NCI-H146 treated with DMSO at 0.1 percent for 48 hours (cell line): ENCODE data around the gene CLTC.
"Not testable (repeated sequence)": the region's sequence is repeated elsewhere in the genome, so short reads cannot be mapped to it uniquely, and the experiment has no call there.

Source experiments
- DNase-seq: peaks from one replicate; lab custom pipeline; 2025; ENCODE audit not compliant: unreplicated experiment; lab: John Stamatoyannopoulos, UW

The CLTC gene

DNA sequence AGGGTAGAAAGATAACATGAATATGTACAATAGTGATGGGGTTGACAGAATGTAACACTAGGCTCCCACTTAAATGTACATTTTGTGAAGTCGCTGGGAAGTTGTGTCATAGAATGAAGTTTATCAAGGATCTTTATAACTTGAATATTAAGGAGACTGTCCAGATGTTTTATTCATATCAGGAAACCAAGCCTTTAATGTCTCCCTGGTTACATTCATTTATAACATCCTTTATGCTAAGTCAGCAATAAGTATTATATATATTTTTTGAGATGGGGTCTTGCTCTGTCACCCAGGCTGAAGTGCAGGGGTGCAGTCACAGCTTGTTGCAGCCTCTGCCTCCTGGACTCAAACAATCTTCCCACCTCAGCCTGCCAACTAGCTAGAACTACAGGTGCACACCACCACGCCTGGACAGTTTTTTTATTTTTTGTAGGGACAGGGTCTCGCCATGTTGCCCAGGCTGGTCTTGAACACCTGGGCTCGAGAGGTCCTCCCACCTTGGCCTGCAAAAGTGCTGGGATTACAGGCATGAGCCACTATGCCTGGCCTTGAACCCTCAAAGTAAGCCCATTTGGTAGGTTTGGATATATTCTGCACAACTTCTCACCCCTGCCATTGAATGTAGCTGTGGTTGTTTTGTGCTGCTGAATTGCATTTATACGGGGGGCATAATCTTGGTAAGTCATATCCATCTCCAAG, 14.1 kb downstream of the CLTC start:
- no peak for DNase-seq

DNA sequence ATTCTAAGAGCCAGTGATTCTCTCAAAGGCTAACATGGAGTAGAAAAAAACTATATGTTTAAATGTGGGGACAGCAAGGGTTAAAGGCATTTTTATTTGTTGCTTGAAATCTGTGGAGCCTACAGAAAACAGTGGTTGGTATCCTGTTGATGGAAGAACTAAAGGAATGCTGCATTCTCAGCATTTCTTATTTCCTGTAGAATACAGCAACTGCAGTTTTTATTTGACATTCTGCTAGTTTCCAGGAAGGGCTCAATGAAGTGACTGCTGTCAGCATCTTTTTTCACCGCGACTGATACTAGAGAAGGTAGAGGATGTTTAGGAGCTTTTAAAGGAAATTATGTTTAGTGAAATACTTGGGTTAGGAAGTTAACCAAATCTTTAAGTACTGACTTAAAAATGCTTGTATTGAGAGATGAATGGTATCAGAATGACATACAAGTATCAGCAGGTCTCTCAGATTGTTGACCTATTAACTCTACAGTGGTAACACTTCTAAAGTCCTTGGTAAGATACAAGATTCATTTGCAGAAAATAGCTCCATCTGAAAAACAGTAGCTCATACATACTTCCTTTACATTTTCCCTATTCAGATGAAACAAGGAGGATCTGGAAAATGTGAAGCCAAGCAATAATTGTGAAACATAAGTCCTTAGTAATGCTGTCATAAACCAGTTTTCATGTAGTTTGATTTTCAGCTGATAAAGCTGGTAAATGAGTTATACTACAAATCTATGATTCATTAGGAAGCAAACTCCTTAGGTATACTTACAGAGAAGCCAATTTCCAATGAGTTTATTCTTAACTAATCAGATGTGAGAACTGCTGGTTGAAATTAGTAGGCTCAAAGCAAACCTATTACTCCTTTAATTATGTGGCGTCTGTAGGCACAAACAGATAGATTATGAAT, 15.2 kb downstream of the CLTC start:
- no peak for DNase-seq

DNA sequence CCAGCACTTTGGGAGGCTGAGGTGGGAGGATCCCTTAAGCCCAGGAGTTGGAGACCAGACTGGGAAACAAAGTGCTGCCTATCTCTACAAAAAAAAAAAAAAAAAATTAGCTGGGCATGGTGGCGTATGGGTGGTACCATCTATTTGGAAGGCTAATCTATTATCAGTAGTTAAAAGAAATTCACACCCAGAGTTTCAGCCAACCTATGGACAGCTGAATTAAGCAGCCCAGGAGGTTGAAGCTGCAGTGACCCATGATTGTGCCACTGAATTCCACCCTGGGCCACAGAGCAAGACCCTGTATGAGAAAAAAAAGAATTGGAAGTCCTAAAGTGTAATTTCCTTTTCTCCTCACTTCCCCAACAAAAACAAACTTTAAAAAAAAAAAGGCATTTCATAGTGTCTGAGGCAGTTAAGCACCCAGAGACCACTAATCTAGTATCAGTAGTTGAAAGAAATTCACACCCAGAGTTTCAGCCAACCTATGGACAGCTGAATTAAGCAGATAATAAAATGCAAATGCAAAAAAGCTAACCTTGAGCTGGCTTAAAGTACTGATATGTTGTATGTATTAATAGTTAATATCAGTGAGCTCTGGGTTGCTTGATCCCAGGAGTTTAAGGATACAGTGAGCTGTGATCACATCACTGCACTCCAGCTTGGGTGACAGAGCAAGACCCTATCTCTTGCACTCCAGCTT, 18.1 kb downstream of the CLTC start:
- DNase-seq: no peak

DNA sequence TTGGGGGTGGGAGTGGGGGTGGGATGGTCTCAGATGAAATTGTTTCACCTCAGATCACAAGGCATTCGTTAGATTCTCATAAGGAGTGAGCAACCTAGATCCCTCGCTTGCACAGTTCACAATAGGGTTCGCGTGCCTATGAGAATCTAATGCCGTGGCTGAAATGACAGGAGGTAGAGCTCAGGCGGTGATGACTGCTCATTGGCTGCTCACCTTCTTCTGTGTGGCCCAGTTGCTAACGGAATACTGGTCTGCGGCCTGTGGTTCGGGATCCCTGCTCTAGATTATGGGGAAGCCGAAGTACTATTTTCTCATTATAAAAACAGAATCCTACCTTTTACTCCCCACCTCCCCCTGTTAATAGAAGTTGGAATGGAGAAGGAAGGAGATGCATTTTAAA, 18.9 kb downstream of the CLTC start:
- no peak for DNase-seq

DNA sequence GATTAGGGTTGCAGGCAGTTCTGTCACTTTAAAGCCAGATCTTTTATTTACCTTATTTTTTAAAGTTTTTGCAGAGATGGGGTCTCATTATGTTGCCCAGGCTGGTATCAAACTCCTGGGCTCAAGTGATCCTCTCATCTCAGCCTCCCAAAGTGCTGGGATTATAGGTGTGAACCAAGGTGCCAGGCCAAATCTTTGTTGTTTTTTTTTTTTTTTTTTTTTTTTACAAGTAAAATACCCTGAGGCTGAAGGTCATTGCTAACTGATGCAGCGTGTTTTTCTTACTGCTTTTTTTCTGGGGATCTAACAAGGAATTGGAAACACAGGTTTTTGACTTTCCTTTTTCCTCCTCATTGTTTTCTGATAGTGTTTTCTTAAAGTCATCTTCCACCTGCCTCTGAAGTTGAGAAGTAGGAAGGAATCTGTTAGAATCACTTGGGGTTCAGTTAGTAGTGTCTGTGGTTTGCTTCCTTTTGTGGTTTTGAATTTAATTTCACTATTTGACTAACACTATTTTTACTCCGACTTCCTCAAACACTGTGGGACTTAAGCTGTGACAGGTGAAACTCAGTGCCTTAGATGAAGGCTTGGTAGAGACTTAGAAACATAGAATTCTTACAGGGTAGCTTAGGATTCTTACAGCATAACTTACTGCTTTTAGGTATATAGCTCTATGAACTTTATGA, 22.2 kb downstream of the CLTC start:
- DNase-seq: no peak

DNA sequence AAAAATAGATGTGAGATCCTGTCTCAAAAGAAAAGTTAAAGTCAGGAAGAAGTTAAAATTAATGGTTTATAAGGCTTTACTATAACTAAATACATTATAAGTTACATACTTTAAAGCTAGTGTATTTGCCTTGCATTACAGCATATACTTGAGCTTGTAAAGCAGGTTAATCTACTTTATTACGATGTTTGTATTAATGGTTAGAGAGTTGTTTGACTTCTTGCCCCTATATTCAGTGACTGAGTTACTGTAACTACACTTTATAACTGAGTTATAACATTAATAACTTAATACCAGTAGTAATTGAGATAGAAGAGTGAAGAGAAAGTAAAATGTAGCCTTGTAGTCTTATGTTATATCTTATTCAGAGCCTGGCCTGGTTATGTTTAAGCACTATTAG, 22.9 kb downstream of the CLTC start:
- no peak for DNase-seq

DNA sequence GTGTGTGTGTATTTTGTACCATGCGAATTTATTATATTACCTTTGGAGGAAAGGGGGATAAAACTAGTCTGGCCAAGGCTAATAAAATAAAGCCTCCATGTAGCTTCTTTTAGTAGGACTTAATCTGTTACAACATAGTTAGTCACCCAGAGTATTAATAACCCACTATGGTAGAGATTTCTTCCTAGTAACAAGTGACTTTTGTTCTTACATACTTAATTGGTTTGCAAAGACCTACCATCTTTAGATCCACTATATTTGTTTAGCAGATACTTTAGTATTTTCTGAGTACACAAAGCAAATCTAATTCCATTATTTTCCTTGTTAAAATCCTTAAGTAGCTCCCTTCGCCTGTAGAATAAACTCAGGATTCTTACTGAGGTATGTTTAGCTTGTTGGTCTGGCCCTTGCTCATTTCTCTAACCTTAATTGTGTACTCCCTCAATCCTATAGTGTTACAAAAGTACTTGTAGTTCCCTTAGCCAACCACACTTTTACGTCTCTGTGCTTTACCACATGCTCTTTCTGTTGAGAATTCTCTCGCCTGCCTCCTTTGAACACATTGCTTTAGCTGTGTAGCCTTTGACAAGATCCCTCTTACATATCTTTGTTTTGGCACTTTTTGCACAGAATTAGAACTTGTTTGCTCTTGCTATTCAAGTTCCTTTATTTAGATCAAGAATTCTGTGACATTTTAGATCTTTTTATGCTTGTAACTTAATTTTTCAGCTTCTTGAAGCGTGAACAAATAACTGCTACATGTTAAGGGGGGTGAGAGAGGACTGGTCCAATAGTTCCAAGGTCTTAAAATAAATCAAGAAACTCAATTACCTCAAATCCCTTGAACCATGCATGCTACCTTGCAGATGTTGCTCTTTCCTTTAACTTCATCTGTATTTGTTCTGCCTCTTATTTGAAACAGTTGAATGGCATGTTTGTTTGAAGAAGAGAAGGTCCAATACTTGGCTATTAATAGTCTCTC, 23.8 kb downstream of the CLTC start:
- no peak for DNase-seq

DNA sequence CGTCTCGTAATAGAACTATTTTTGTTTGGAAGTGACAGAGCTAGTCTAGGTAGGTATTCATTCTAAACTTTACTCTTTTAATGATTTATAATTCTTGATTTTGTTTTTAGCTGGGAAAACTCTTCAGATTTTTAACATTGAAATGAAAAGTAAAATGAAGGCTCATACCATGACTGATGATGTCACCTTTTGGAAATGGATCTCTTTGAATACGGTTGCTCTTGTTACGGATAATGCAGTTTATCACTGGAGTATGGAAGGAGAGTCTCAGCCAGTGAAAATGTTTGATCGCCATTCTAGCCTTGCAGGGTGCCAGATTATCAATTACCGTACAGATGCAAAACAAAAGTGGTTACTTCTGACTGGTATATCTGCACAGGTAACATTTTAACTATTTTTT, 27.6 kb downstream of the CLTC start:
- no peak for DNase-seq

DNA sequence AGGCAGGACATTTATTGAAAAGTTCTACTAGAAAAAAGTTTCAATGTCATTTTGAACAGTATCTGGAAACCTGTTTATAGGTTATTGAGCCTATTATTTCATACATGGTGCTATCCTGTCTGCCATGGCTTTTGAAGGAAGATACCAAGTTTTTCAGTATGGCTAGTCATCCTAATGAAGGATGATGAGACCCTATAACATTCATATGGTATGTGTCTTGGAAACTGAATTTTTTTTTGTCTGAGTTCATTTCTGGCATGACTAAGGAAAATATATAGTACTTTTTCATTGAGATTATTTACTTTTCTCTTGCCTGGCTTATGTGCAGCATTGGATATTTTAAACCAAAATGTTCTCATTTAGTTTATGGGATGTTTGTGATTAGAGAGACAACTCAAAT, 30.2 kb downstream of the CLTC start:
- no peak for DNase-seq

DNA sequence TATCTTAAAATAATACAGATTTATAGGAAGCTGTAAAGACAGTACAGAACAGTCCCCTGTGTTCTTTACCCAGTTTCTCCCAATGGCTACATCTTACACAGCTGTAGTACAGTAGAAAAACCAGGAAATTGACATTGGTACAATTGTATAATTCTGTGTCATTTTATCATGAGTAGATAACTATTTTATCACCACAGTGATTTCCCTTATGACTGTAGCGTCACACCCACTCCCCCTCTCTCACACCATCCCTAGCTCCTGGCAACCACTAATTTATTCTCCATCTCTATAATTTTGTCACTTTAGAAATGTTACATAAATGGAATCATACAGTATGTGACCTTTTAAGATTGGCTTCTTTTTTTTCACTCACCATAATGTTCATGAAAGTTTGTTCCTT, 30.9 kb downstream of the CLTC start:
- DNase-seq: no peak

DNA sequence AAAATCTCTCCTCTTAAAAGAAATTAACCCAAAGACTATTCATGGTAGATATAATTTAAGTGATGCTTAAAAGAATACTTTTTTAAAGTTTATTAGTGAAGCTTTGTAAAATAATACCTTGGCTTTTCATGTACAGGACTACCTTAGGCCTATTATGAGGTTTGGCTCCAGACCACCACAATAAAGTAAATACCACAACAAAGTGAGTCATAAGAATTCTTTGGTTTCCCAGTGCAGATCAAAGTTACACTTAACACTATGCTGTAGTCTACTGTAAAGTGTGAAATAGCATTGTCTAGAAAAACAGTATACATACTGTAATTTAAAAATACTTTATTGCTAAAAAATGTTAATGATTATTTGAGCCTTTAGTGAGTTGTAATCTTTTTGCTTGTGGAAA, 31.7 kb downstream of the CLTC start:
- no peak for DNase-seq

DNA sequence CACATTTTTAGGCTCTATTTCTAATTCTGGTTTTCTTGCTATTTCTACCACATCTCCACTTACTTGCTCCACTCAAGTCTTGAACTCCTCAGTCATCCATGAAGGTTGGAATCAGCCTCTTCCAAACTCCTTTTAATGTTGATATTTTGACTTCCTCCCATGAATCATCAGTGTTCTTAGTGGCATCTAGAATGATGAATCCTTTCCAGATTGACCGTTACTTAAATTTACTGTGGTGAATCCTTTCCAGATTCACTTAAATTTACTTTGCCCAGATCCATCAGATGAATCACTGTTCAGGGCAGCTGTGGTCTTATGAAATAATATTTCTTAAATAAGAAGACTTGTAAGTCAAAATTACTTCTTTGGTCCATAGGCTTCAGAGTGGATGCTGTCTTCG, 32.4 kb downstream of the CLTC start:
- no peak for DNase-seq

DNA sequence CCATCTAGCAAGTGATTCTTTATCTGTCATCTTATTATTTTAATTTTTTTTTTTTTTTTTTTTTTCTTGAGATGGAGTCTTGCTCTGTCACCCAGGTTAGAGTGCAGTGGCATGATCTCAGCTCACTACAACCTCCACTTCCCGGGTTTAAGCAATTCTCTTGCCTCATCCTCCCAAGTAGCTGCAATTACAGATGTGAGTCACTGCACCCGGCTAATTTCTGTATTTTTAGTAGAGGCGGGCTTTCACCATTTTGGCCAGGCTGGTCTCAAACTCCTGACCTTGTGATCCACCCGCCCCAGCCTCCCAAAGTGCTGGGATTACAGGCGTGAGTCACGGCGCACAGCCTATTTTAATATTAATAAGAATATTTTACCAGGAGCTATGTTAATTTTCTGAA, 36.9 kb downstream of the CLTC start:
- not testable (repeated sequence) for DNase-seq

DNA sequence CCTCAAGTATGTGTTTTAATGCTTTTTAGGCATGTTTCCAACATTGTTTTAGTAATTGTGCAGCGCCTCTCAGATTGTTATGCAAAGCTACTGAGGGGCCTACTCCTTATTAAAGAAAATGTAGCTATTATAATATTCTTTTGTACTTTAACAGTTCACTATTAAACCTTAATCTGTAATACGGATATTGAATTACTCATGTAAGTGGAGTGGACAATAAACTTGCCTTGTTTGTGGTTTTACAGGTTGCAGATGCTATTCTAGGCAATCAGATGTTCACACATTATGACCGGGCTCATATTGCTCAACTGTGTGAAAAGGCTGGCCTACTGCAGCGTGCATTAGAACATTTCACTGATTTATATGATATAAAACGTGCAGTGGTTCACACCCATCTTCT, 46.5 kb downstream of the CLTC start:
- no peak for DNase-seq

DNA sequence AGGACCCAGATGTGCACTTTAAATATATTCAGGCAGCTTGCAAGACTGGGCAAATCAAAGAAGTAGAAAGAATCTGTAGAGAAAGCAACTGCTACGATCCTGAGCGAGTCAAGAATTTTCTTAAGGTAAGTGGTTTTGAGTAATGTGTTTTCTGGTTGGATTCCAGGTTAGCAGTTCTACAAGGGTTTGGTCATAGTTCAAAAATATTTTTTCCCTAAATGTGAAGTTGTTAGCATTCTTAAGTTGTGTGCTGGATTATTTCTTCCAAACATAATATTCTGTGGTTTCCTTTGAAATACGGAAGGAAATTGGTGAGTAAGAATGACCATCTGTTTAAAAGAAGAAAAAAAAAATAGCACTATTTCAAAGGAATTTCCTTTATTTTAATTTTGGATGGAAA, 49.1 kb downstream of the CLTC start:
- DNase-seq: no peak

DNA sequence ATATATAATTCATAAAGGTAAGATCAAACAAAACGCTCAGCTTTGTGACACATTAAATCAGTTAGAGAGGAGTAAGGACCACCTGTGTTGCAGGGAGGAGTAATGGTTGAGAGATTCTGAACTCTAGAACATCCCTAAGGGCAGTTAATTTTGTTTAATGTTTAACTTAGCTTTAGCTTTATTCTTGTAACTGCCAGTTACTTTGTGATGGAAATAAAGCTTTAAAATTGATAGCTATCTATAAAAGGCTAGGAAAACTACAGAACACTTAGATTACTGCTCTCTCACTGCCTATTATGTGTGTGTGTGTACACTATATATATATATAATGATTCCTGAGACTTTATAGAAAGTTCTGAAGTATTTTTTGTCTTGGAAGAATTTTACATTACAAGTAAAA, 49.7 kb downstream of the CLTC start:
- DNase-seq: no peak

DNA sequence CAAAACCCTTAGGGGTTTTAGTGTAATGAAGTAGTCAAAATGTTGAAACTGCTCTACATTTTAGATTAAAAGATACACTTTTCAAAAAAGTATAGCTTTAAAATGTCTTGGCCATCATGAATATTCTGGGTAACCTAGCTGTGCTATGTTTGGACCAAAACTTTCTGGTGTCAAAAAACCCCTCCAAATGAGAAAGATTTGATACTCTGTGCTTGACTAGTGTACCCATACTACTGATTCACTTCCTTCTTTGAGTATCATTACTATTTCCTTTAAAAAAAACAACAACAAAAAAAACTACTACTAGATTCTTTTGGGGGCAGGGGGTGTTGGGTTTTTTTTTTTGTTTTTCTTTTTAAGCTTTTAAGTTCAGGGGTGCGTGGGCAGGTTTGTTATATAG, 50.2 kb downstream of the CLTC start:
- no peak for DNase-seq

DNA sequence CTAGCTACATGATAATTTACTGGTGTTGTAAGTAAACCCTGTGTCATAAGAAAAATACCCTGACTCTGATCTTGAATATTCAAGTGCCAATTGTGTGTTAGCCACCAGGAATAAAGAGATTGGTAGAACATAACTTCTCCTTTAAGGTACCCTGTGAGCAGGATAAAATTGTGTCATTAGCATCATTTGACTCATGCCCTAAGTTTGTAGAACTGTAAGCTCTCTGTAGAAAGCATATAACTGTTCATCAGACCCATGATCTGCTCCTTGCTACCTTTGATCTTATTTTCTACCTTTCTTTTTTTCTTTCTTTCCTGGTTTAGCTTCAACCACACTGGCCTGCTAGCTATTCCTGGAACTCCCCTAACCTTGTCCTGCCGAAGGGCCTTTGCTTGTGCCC, 51.7 kb downstream of the CLTC start:
- no peak for DNase-seq

DNA sequence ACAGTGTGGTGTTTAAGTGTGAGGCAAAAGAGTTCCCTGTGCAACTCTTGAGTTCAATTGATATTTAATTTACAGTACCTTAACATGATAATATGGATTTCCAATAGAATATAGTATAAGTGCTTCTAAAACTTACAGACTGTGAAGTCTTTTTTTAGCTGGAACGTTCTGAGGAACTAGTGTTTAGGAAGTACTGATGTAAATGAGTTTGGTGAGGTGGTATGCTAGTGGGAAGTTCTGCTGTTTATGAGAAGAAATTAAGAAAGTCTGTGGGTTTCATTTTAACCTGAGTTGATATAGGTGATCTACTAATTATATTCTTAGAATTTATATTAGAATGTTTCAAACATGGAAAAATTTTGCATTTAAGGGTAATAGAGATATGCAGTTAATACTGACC, 55.5 kb downstream of the CLTC start:
- no peak for DNase-seq

DNA sequence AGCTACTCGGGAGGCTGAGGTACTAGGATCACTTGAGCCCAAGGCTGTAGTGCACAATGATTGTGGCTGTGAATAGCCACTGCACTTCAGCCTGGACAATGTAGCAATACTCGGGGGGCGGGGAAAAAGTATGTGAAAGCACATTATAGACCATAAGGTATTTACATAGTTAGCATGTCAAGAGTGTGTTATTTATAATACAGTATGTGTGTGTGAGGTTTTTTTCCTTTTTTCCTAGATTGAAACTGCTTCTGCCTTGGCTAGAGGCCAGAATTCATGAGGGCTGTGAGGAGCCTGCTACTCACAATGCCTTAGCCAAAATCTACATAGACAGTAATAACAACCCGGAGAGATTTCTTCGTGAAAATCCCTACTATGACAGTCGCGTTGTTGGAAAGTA, 57.0 kb downstream of the CLTC start:
- DNase-seq: no peak
